ENCODE data around the gene UBAC1.
A peak's percentile ranks its signal among the peaks of the same experiment; 100 is the strongest.

The UBAC1 gene

DNA sequence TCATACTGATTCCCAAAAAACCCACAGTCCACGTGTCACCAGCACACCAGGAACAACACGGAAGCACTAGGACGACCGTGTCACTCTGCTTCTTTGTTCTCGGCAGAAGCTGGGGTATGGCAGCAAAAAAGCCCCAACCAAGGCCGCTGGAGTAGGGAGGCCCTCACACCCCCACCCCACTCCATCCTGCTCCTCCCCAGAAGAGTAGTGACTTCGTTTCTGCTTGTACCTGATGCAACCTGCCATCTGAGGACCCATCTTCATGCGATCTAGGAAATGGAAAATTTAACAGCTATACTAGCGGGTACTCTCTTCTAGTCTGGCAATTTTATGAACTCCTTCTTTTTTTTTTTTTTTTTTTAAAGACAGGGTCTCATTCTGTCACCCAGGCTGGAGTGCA is 3.7 kb downstream of the UBAC1 start:
- peaks cover 11% of the 10 kb centered on the region for H3K4me1 ChIP-seq (ENCODE audit: control insufficient read depth, insufficient read depth, low read depth, low read length)
- H3K23ac ChIP-seq (ENCODE audit: low read length in 2 of 2): no peak overlapping the region
- no peak overlapping the region for H2AK5ac ChIP-seq (ENCODE audit: low read length, severe bottlenecking)
- H3K9me3 ChIP-seq (ENCODE audit: control insufficient read depth, low read length): no peaks in the 10 kb centered on the region
- H2AFZ ChIP-seq (ENCODE audit: low read depth, low read length): no peak overlapping the region
- whole genome bisulfite sequencing: 94% methylated on average over 8 of the region's 9 CpGs
- H3K18ac ChIP-seq (ENCODE audit: low read depth in 1 of 2, low read length in 2 of 2): no peak overlapping the region
- no peak overlapping the region for H3K4me2 ChIP-seq (ENCODE audit: low read length, poor library complexity, severe bottlenecking)
- H3K27me3 ChIP-seq (ENCODE audit: control insufficient read depth in 1 of 2, insufficient read depth in 1 of 2, low read length in 2 of 2): peaks cover under 1 to 3% of the 10 kb centered on the region in 2 experiments
- peaks cover 41% of the 10 kb centered on the region for H3K79me1 ChIP-seq (replicated peaks; ENCODE audit: low read length, poor library complexity, severe bottlenecking)
- H4K91ac ChIP-seq (ENCODE audit: low read length): no peak overlapping the region
- no peak overlapping the region for H2BK15ac ChIP-seq (ENCODE audit: low read depth, poor library complexity, severe bottlenecking)
- H2BK5ac ChIP-seq (ENCODE audit: low read depth, low read length, poor library complexity, severe bottlenecking): no peak overlapping the region
- H3K9ac ChIP-seq (ENCODE audit: low read length): no peak overlapping the region
- no peak overlapping the region for H3K27ac ChIP-seq (ENCODE audit: low read length, poor library complexity, severe bottlenecking)
- H4K8ac ChIP-seq (ENCODE audit: low read length): no peak overlapping the region
- DNase-seq: no peak
- peaks cover 17 to 19% of the 10 kb centered on the region in 2 experiments for H3K36me3 ChIP-seq (ENCODE audit: control insufficient read depth in 1 of 2, insufficient read depth in 2 of 2, low read depth in 1 of 2, low read length in 2 of 2)
- no peak overlapping the region for H3K14ac ChIP-seq (ENCODE audit: low read length in 2 of 2)
- H3K4ac ChIP-seq (ENCODE audit: low read depth in 1 of 2, low read length in 2 of 2): no peak overlapping the region
- H2BK12ac ChIP-seq (ENCODE audit: low read length in 2 of 2): no peak overlapping the region
- H2BK120ac ChIP-seq (ENCODE audit: low read depth, low read length): no peak overlapping the region
- H3K4me3 ChIP-seq (ENCODE audit: insufficient read depth in 1 of 2, low read depth in 1 of 2, low read length in 2 of 2): no peak overlapping the region

DNA sequence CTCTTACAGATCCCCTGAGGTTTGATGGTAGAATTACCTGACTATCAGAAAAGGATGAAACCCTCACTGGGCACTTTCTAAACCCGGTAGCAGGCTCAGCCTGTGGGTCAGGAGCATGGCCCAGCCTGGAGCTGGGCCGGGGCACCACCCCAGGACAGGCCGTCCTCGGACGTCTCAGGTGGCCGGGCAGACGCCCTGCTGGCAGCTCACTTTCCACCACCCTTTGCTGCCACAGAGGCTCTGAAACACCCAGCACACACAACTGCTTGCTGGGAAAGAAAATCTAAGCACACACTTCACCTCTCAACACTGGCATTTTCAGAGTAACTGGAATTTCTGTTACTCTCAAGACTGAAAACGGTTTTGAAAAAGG is 4.4 kb downstream of the UBAC1 start:
- Histone ChIP-seq H3K4ac (ENCODE audit: low read depth in 1 of 2, low read length in 2 of 2) (no peak overlapping the region), H2BK15ac (ENCODE audit: low read depth, poor library complexity, severe bottlenecking) (no peak overlapping the region), H3K9me3 (ENCODE audit: control insufficient read depth, low read length) (no peaks in the 10 kb centered on the region), H3K27ac (ENCODE audit: low read length, poor library complexity, severe bottlenecking) (no peak overlapping the region), H3K18ac (ENCODE audit: low read depth in 1 of 2, low read length in 2 of 2) (no peak overlapping the region), H3K4me3 (ENCODE audit: insufficient read depth in 1 of 2, low read depth in 1 of 2, low read length in 2 of 2) (no peak overlapping the region), H4K91ac (ENCODE audit: low read length) (no peak overlapping the region), H3K27me3 (ENCODE audit: control insufficient read depth in 1 of 2, insufficient read depth in 1 of 2, low read length in 2 of 2) (no peaks in the 10 kb centered on the region), H3K14ac (ENCODE audit: low read length in 2 of 2) (no peak overlapping the region), H2AK5ac (ENCODE audit: low read length, severe bottlenecking) (no peak overlapping the region), H3K36me3 (ENCODE audit: control insufficient read depth in 1 of 2, insufficient read depth in 2 of 2, low read depth in 1 of 2, low read length in 2 of 2) (peaks cover 17 to 25% of the 10 kb centered on the region in 2 experiments), H3K4me2 (ENCODE audit: low read length, poor library complexity, severe bottlenecking) (no peak overlapping the region), H2BK120ac (ENCODE audit: low read depth, low read length) (no peak overlapping the region), H3K9ac (ENCODE audit: low read length) (no peak overlapping the region), H3K23ac (ENCODE audit: low read length in 2 of 2) (no peak overlapping the region), H2BK5ac (ENCODE audit: low read depth, low read length, poor library complexity, severe bottlenecking) (no peak overlapping the region), H3K4me1 (ENCODE audit: control insufficient read depth, insufficient read depth, low read depth, low read length) (peaks cover 17% of the 10 kb centered on the region), H2BK12ac (ENCODE audit: low read length in 2 of 2) (no peak overlapping the region), H4K8ac (ENCODE audit: low read length) (no peak overlapping the region), H2AFZ (ENCODE audit: low read depth, low read length) (no peak overlapping the region), H3K79me1 (replicated peaks; ENCODE audit: low read length, poor library complexity, severe bottlenecking) (peaks cover 41% of the 10 kb centered on the region)
- over 99% methylated on average over 8 of the region's 8 CpGs for WGBS
- DNase-seq: no peak

DNA sequence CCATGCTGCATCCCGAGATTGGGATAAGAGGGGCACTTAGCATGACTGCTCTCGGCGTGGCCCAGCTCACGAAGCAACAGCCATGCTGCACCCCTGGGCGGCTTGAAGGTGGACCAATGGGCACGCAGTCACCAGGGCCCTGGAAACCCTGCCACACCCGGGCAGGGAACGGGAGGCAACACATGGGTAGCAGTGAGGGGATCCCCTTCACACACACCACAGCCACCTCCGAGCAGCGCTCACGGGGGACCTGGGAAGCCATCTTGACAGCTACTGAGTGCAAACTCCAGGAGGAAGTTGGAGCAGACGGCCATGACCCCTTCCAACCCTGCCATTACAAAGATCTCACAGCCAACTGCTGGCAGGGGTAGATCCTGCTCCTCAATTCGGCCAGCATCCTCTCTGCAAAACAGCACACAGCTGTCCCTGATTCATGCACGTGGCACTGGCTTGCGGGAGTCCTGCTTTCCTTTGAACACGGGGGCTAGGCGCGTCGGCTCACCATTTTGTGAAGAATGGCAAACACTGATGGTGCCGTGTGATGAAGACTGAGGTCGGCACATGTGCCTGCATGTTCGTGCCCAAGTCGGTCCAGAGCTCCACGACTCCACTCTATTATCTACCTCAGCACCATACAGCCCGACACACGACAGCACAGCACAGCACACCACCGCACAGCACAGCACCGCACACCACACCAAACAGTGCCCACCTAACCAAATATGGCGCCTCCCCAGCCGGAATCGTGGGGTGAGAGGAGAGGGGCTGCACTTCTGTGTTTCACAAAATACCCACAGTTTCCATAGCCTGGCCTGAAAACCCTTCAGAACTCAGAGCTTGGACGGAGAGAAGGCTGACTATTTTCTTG is 5.0 kb downstream of the UBAC1 start:
- H2BK15ac ChIP-seq (ENCODE audit: low read depth, poor library complexity, severe bottlenecking): no peak overlapping the region
- H3K36me3 ChIP-seq (ENCODE audit: control insufficient read depth in 1 of 2, insufficient read depth in 2 of 2, low read depth in 1 of 2, low read length in 2 of 2): peaks cover 17 to 26% of the 10 kb centered on the region in 2 experiments
- no peak overlapping the region for H3K18ac ChIP-seq (ENCODE audit: low read depth in 1 of 2, low read length in 2 of 2)
- H2AK5ac ChIP-seq (ENCODE audit: low read length, severe bottlenecking): no peak overlapping the region
- H4K8ac ChIP-seq (ENCODE audit: low read length): peak overlapping the region; percentile 19
- no peak overlapping the region for H3K23ac ChIP-seq (ENCODE audit: low read length in 2 of 2)
- peaks cover 18% of the 10 kb centered on the region for H3K4me1 ChIP-seq (ENCODE audit: control insufficient read depth, insufficient read depth, low read depth, low read length)
- no peak overlapping the region for H2BK120ac ChIP-seq (ENCODE audit: low read depth, low read length)
- H3K27ac ChIP-seq (ENCODE audit: low read length, poor library complexity, severe bottlenecking): no peak overlapping the region
- no peak overlapping the region for H3K4ac ChIP-seq (ENCODE audit: low read depth in 1 of 2, low read length in 2 of 2)
- H3K4me2 ChIP-seq (ENCODE audit: low read length, poor library complexity, severe bottlenecking): no peak overlapping the region
- WGBS: 90% methylated on average over 32 of the region's 32 CpGs
- no peak overlapping the region for H3K9ac ChIP-seq (ENCODE audit: low read length)
- H2BK5ac ChIP-seq (ENCODE audit: low read depth, low read length, poor library complexity, severe bottlenecking): no peak overlapping the region
- no peak for DNase-seq
- H3K9me3 ChIP-seq (ENCODE audit: control insufficient read depth, low read length): no peaks in the 10 kb centered on the region
- no peak overlapping the region for H3K14ac ChIP-seq (ENCODE audit: low read length in 2 of 2)
- peak overlapping the region; percentile 34 for H4K91ac ChIP-seq (ENCODE audit: low read length)
- peaks cover 41% of the 10 kb centered on the region for H3K79me1 ChIP-seq (replicated peaks; ENCODE audit: low read length, poor library complexity, severe bottlenecking)
- H2AFZ ChIP-seq (ENCODE audit: low read depth, low read length): no peak overlapping the region
- H3K4me3 ChIP-seq (ENCODE audit: insufficient read depth in 1 of 2, low read depth in 1 of 2, low read length in 2 of 2): no peak overlapping the region
- H3K27me3 ChIP-seq (ENCODE audit: control insufficient read depth in 1 of 2, insufficient read depth in 1 of 2, low read length in 2 of 2): no peaks in the 10 kb centered on the region
- H2BK12ac ChIP-seq (ENCODE audit: low read length in 2 of 2): no peak overlapping the region

- H3K9me3 ChIP-seq (ENCODE audit: control insufficient read depth, low read length): no peaks in the 10 kb centered on the region
- no peak overlapping the region for H4K8ac ChIP-seq (ENCODE audit: low read length)
- H2AFZ ChIP-seq (ENCODE audit: low read depth, low read length): no peak overlapping the region
- no peaks in the 10 kb centered on the region for H3K27me3 ChIP-seq (ENCODE audit: control insufficient read depth in 1 of 2, insufficient read depth in 1 of 2, low read length in 2 of 2)
- 96% methylated on average over 19 of the region's 22 CpGs for WGBS
- no peak overlapping the region for H3K14ac ChIP-seq (ENCODE audit: low read length in 2 of 2)
- H3K4me3 ChIP-seq (ENCODE audit: insufficient read depth in 1 of 2, low read depth in 1 of 2, low read length in 2 of 2): no peak overlapping the region
- no peak for DNase-seq
- H2BK12ac ChIP-seq (ENCODE audit: low read length in 2 of 2): no peak overlapping the region
- peaks cover 33 to 43% of the 10 kb centered on the region in 2 experiments for H3K36me3 ChIP-seq (ENCODE audit: control insufficient read depth in 1 of 2, insufficient read depth in 2 of 2, low read depth in 1 of 2, low read length in 2 of 2)
- no peak overlapping the region for H4K91ac ChIP-seq (ENCODE audit: low read length)
- H3K27ac ChIP-seq (ENCODE audit: low read length, poor library complexity, severe bottlenecking): peak overlapping the region; percentile 64
- no peak overlapping the region for H3K4ac ChIP-seq (ENCODE audit: low read depth in 1 of 2, low read length in 2 of 2)
- no peak overlapping the region for H2BK5ac ChIP-seq (ENCODE audit: low read depth, low read length, poor library complexity, severe bottlenecking)
- H3K79me1 ChIP-seq (replicated peaks; ENCODE audit: low read length, poor library complexity, severe bottlenecking): peaks cover 52% of the 10 kb centered on the region
- H3K4me1 ChIP-seq (ENCODE audit: control insufficient read depth, insufficient read depth, low read depth, low read length): peaks cover 19% of the 10 kb centered on the region
- no peak overlapping the region for H3K9ac ChIP-seq (ENCODE audit: low read length)
- H3K23ac ChIP-seq (ENCODE audit: low read length in 2 of 2): no peak overlapping the region
- peak overlapping the region; percentile 5 for H2AK5ac ChIP-seq (ENCODE audit: low read length, severe bottlenecking)
- H2BK15ac ChIP-seq (ENCODE audit: low read depth, poor library complexity, severe bottlenecking): no peak overlapping the region
- H3K18ac ChIP-seq (ENCODE audit: low read depth in 1 of 2, low read length in 2 of 2): no peak overlapping the region
- H2BK120ac ChIP-seq (ENCODE audit: low read depth, low read length): no peak overlapping the region
- H3K4me2 ChIP-seq (ENCODE audit: low read length, poor library complexity, severe bottlenecking): no peak overlapping the region
Observed at GRCh38 chr9:135952664-135953206, 8.4 kb downstream of the UBAC1 start.
